Small intestine (tissue), 7 donors: ENCODE data around the gene RPS15. TPM values are rescaled to one million over a fixed set of nuclear protein-coding genes. Genes with fewer than 3 reads are reported as not detected.

ENCODE experiments used
- DNase-seq, 2 donors: peaks; one replicate each; pipeline versions ENCODE4 v3.0.0 to v3.0.0-alpha.2; 2013
- FAIRE-seq: peaks from 2 replicates; lab custom pipeline; 2012; peaks lifted over from hg19 to GRCh38; lab: Jason Lieb, UNC
- H3K27ac ChIP-seq, 3 donors: one replicate each; pipeline ENCODE4 v1.5.1; 2013; ENCODE audit warnings: low read length in 2 of 3, mild to moderate bottlenecking in 2 of 3, control low read depth in 1 of 3, inconsistent platforms in 1 of 3, low read depth in 1 of 3, moderate library complexity in 1 of 3
- H3K27me3 ChIP-seq, 3 donors: one replicate each; pipeline ENCODE4 v1.6.1; 2013; ENCODE audit warnings: low read length in 3 of 3, inconsistent platforms in 1 of 3; ENCODE audit not compliant: control insufficient read depth in 3 of 3, insufficient read depth in 3 of 3
- H3K36me3 ChIP-seq, 3 donors: one replicate each; pipeline ENCODE4 v1.6.1; 2013; ENCODE audit warnings: low read length in 3 of 3, inconsistent platforms in 1 of 3, low read depth in 1 of 3, mild to moderate bottlenecking in 1 of 3, moderate library complexity in 1 of 3; ENCODE audit not compliant: control insufficient read depth in 3 of 3, insufficient read depth in 2 of 3
- H3K4me1 ChIP-seq, 3 donors: one replicate each; pipeline ENCODE4 v1.6.1; 2013; ENCODE audit warnings: low read length in 2 of 3, inconsistent platforms in 1 of 3, low read depth in 1 of 3, mild to moderate bottlenecking in 1 of 3, moderate library complexity in 1 of 3; ENCODE audit not compliant: control insufficient read depth in 3 of 3, insufficient read depth in 2 of 3
- H3K4me3 ChIP-seq, 3 donors: one replicate each; pipeline ENCODE4 v1.5.1; 2013; ENCODE audit warnings: low read length in 3 of 3, control low read depth in 1 of 3, inconsistent platforms in 1 of 3, low read depth in 1 of 3, mild to moderate bottlenecking in 1 of 3, moderate library complexity in 1 of 3
- H3K9me3 ChIP-seq, 2 donors: one replicate each; pipeline ENCODE4 v1.6.1; 2013; ENCODE audit warnings: low read depth in 1 of 2, low read length in 1 of 2; ENCODE audit not compliant: control insufficient read depth in 2 of 2, insufficient read depth in 1 of 2
- WGBS, 3 donors: extraction: QIAGEN DNeasy Blood & Tissue Kit; methylation state at CpG; one replicate each; pipeline ENCODE4 v1.1.7; 2013; 5-methylcytosine and 5-hydroxymethylcytosine counted together
- polyA plus RNA-seq, 4 donors: library from polyadenylated mRNA; stranded (reverse) in 3 of 4; unstranded in 1 of 4; fragments of 200-250 nt in 3 of 4; fragments of 120-200 nt in 1 of 4; gene quantifications; one replicate each; pipeline versions ENCODE4 v1.2.1 to v1.2.3, GENCODE V29; 2013
- donor health status: healthy with polysubstance abuse.
- donor health status: control.
- donor health status: control.
- donor health status: Bipolar disorder and iron deficiency.
- donor health status: healthy.

Gene RPS15
- polyA plus RNA-seq, 4 donors: 1,394 to 3,547 (median 2,919) TPM

GRCh38 chr19:1399079-1399478 lies 39.1 kb upstream of the RPS15 start:
- peaks cover 0 to 39% (median 0%) of the 10 kb centered on the region in 3 donors for H3K36me3 ChIP-seq
- H3K4me1 ChIP-seq: peaks cover 3 to 13% (median 3%) of the 10 kb centered on the region in 3 donors
- DNase-seq (no peak), FAIRE-seq (no peak)
- H3K9me3 ChIP-seq: no peaks in the 10 kb centered on the region
- peaks cover 0 to 3% (median 0%) of the 10 kb centered on the region in 3 donors for H3K27me3 ChIP-seq
- no peak overlapping the region for H3K4me3 ChIP-seq
- H3K27ac ChIP-seq: no peak overlapping the region
- WGBS, 3 donors: 61 to 83% (median 80%) methylated on average over 18 to 19 of the region's 19 CpGs

DNA sequence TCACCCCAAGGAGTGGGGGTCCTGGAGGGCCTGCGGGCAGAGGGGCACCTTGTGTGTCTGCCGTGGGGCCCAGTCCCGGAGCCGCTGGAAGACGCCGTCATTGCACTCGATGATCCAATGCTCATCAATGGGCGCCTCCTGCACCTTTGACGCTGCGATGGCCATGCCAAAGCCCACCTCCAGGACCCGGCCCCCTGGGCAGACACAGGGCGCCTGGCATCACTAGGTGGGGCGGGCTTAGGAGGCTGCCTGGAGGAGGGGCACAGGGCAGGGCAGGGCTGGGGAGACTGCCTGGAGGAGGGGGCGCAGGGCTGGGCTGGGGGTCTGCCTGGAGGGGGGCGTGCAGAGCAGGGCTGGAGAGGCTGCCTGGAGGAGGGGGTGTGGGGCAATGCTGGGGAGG lies 38.5 kb upstream of the RPS15 start:
- no peak for FAIRE-seq
- DNase-seq: no peak
- H3K4me3 ChIP-seq: no peak overlapping the region
- 84 to 92% (median 87%) methylated on average over 15 of the region's 15 CpGs for WGBS, 3 donors
- peaks cover 3 to 13% (median 3%) of the 10 kb centered on the region in 3 donors for H3K4me1 ChIP-seq
- peaks cover 0 to 32% (median 0%) of the 10 kb centered on the region in 3 donors for H3K36me3 ChIP-seq
- no peak overlapping the region for H3K27ac ChIP-seq
- H3K27me3 ChIP-seq: peaks cover 0 to 3% (median 0%) of the 10 kb centered on the region in 3 donors
- no peaks in the 10 kb centered on the region for H3K9me3 ChIP-seq

GRCh38 chr19:1400281-1401137 lies 37.7 kb upstream of the RPS15 start:
- Histone ChIP-seq H3K36me3 (peaks cover 0 to 25% (median 0%) of the 10 kb centered on the region in 3 donors), H3K27ac (no peak overlapping the region), H3K4me1 (peaks cover 3 to 13% (median 3%) of the 10 kb centered on the region in 3 donors), H3K4me3 (peak overlapping the region in 2 of 3 donors; percentile 52 to 58), H3K27me3 (peaks cover 0 to 3% (median 0%) of the 10 kb centered on the region in 3 donors), H3K9me3 (no peaks in the 10 kb centered on the region)
- FAIRE-seq: no peak
- DNase-seq: peak; percentile 23 to 58
- 6 to 23% (median 13%) methylated on average over 32 to 36 of the region's 36 CpGs for WGBS, 3 donors

DNA sequence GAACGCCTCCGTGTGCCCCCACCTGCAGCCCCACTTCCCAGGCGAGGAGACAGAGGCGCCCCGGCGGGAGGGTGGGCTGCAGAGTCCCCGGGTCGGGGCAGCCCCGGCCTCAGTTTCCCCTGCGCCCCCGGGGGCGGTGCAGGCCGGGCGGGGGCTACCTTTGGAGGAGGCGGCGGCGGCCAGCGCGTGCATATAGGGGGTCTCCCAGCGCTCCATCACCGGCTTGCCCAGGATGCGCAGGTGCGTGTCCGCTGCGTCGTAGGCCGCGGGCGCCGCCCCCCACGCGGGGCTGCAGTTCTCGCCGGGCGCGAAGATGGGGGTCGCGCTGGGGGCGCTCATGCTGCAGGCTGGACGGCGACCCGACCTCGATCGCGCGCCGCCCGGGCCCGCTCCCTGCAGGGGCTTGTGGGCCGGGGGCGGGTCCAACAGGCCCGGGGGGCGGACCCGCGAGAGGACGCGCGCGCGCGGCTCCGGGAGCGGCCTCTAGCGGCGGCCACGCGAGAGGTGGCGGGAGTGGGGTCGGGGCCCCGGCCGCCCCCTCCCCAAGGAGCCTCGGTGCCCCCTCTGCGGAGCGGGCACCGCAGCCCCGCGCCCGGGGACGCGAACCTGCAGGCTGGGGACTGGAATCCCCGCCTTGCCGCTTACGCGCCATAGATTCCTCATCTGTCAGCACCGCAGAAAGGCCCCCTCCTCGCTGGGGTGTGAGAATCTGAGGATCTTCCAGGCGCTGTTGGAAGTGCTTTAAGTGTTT lies 36.9 kb upstream of the RPS15 start, which contains the start of gene GAMT:
TSS of gene GAMT (minus strand) at position 405 of the 751 bp plus-strand sequence. CDS start at position 339, 66 bp downstream.
- DNase-seq (peak in 1 of 2 donors; percentile 65), FAIRE-seq (no peak)
- H3K9me3 ChIP-seq: no peaks in the 10 kb centered on the region
- WGBS, 3 donors: 1% methylated on average over 48 to 87 of the region's 87 CpGs
- H3K27ac ChIP-seq: no peak within 1 kb of the TSS
- H3K4me1 ChIP-seq: peaks cover 3 to 16% (median 3%) of the 10 kb centered on the region in 3 donors
- peaks cover 0 to 3% (median 0%) of the 10 kb centered on the region in 3 donors for H3K27me3 ChIP-seq
- H3K4me3 ChIP-seq: peak within 1 kb of the TSS; percentile 39 to 58 (median 52)
- H3K36me3 ChIP-seq: peaks cover 0 to 20% (median 0%) of the 10 kb centered on the region in 3 donors

GRCh38 chr19:1401889-1402217 lies 36.3 kb upstream of the RPS15 start:
- Histone ChIP-seq H3K27ac (no peak overlapping the region), H3K27me3 (peaks cover 0 to 3% (median 0%) of the 10 kb centered on the region in 3 donors), H3K4me1 (peaks cover 3 to 20% (median 3%) of the 10 kb centered on the region in 3 donors), H3K4me3 (no peak overlapping the region), H3K36me3 (peaks cover 0 to 17% (median 0%) of the 10 kb centered on the region in 3 donors), H3K9me3 (no peaks in the 10 kb centered on the region)
- no peak for FAIRE-seq
- no peak for DNase-seq
- 51 to 55% (median 52%) methylated on average over 11 of the region's 11 CpGs for WGBS, 3 donors

DNA sequence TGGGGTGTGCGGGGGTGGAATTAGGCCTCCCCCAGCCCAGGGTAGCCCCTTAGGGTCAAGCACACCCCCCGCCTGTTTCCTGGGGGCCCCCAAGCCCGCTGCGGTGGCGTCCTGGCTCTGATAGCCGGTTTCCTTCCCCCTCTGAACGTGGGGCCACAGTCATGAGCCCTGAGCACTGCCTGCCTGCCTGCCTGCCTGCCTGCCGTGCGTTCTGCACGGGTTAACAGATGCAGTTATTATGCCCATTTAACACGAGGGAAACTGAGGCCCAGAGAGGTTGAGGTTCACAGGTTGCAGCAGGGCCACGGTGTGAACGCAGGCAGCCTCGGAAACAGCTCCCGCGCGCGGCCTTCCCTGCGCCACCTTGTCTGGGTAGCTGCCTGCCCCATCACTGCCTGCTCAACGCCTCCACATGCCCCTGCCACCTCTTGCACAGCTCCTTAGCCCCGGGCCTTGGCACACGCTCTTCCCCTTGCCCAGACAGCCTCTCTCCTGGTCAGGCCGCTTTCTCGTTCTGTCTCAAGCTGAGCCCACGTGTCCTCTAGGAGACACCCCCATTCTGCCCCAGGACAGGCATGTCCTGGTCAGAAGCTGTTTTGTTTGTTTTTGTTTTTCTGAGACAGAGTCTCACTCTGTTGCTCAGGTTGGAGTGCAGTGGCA lies 35.7 kb upstream of the RPS15 start:
- H3K9me3 ChIP-seq: no peaks in the 10 kb centered on the region
- H3K27ac ChIP-seq: no peak overlapping the region
- 44 to 57% (median 48%) methylated on average over 24 to 25 of the region's 25 CpGs for WGBS, 3 donors
- DNase-seq (no peak), FAIRE-seq (no peak)
- peaks cover 0 to 12% (median 0%) of the 10 kb centered on the region in 3 donors for H3K36me3 ChIP-seq
- peaks cover 3 to 20% (median 3%) of the 10 kb centered on the region in 3 donors for H3K4me1 ChIP-seq
- H3K27me3 ChIP-seq: peaks cover 0 to 3% (median 0%) of the 10 kb centered on the region in 3 donors
- no peak overlapping the region for H3K4me3 ChIP-seq

GRCh38 chr19:1406774-1407527 lies 31.2 kb upstream of the RPS15 start:
- Histone ChIP-seq H3K4me1 (peaks cover 9 to 39% (median 15%) of the 10 kb centered on the region in 3 donors), H3K9me3 (no peaks in the 10 kb centered on the region), H3K4me3 (peak overlapping the region in 2 of 3 donors; percentile 59 to 99), H3K27ac (peak overlapping the region; percentile 15 to 83 (median 76)), H3K36me3 (peaks cover 0 to 34% (median 0%) of the 10 kb centered on the region in 3 donors), H3K27me3 (no peaks in the 10 kb centered on the region)
- 0% methylated on average over 46 to 72 of the region's 72 CpGs for whole genome bisulfite sequencing, 3 donors
- FAIRE-seq (no peak), DNase-seq (peak; percentile 99 to 100)
